A549 treated with AZD2906 at 1 μM for 4 hours (cell line): ENCODE results near the gene LGALS8. TPM values are rescaled to one million over a fixed set of nuclear protein-coding genes. Genes with fewer than 3 reads are reported as not detected.

Experiments used
- total RNA-seq: library from RNA; stranded (reverse); fragments of 200-300 nt; extraction: Qiagen RNA extraction; gene quantifications from 5 replicates; pipeline ENCODE4 v1.2.3, GENCODE V29; 2022

Gene LGALS8
- total RNA-seq, result 27.7 to 42.2 TPM (median 27.9 TPM) in 5 replicates

DNA sequence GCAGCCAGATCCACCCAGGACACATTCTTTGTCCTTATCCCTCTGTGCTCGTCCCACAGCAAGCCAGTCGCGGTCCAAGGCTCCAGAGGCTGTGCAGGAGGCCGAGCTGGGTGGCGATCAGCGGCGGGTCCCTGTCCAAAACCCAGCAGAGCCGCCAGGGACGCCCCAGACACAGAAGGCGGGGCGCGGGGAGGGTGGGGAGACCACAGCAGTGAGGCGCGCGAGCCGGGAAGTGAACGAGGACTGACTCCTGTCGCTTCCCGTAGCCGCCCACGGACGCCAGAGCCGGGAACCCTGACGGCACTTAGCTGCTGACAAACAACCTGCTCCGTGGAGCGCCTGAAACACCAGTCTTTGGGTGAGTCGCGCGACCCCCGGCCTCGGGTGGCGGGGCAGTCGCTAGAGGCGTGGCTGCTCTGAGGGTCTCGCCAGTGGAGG lies at the start of gene LGALS8:
LGALS8 (plus strand) TSS at position 279 of the 438 bp plus-strand sequence. CDS start 2,089 bp downstream, outside the sequence.

Other genes with a start within 250 kb of the LGALS8 start
- 2.7 to 3.2 TPM (median 2.7 TPM) in 5 replicates for gene ERO1B, start 242.0 kb upstream of the LGALS8 start, total RNA-seq
- gene EDARADD, start 129.7 kb upstream of the LGALS8 start, total RNA-seq, result 2.9 to 3.8 TPM (median 3.3 TPM) in 5 replicates
- 21.9 to 26.5 TPM (median 23.9 TPM) in 5 replicates for gene HEATR1, start 80.5 kb downstream of the LGALS8 start, total RNA-seq
- gene ACTN2, start 162.5 kb downstream of the LGALS8 start, total RNA-seq, result 0.01 to 0.09 TPM (median 0.06 TPM) in 4 of 5 replicates, not detected in the other